ENCODE data around the gene PTPRD. TPM values are rescaled to one million over a fixed set of nuclear protein-coding genes. Genes with fewer than 3 reads are reported as not detected.

The PTPRD gene
- total RNA-seq, 3 donors from 2014 or later (not counting 1 experiment from before 2014, with no cell fraction given), result 0.05 to 0.68 TPM; not detected in 1

GRCh38 chr9:10080012-10080411 is 532.8 kb downstream of the PTPRD start:
- H3K9me3 ChIP-seq (ENCODE audit: control insufficient read depth, insufficient read depth, low read length), result peaks cover 3% of the 10 kb centered on the region
- ATAC-seq (no peak), DNase-seq (no peak)
- no peak overlapping the region for H3K27ac ChIP-seq (ENCODE audit: low read length)
- Mint-ChIP-seq H3K27me3 (ENCODE audit: low read depth in 2 of 2) (no peaks in the 10 kb centered on the region), H3K9me3 (peaks cover 11 to 28% of the 10 kb centered on the region in 2 donors), H3K4me3 (no peak overlapping the region), H3K27ac (no peak overlapping the region), H3K4me1 (no peaks in the 10 kb centered on the region), H3K36me3 (peaks cover 6% of the 10 kb centered on the region)
- intact Hi-C loops (cut with micrococcal nuclease), result no loop called here
- H3K27me3 ChIP-seq (ENCODE audit: control insufficient read depth, insufficient read depth, low read length), result no peaks in the 10 kb centered on the region
- no peak overlapping the region for H3K4me3 ChIP-seq (ENCODE audit: low read length)
- H3K36me3 ChIP-seq (ENCODE audit: control insufficient read depth, insufficient read depth, low read length), result no peaks in the 10 kb centered on the region
- no peaks in the 10 kb centered on the region for H3K4me1 ChIP-seq (ENCODE audit: control insufficient read depth, insufficient read depth, low read length)
- TF ChIP-seq CTCF (IDR thresholded peaks at IDR 0.05), result no peak

DNA sequence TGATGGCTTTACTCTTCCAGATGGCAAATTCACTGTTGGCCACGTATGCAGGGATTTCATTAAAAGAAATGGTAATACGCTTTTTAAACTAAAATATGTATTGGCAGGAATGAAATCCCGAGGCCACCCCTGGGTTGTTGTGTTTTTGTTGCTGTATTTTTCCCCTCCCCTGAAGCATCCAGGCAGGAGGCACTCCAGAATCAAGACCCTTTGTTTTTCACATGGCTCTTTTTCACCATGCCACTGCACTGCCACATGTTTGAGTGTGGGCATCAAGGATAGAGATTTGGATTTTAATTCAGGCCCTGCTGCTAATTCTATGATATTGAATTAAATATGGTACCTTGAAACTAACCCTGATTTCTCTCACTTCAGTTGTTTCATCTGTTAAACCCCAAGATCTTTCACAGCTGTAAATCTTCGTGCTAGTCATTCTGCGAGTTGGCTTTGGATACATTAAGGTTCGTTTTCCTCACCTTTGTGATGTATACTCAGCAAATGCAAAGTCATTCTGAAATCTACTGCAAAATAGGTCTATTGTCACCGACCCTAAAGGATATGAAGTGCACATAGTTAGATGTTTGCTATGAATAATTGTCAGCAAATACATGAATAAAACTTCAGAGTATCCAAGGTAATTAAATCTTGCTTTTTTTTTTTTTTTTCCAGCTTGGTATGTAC is 533.4 kb downstream of the PTPRD start:
- H3K4me1 ChIP-seq (ENCODE audit: control insufficient read depth, insufficient read depth, low read length), result no peaks in the 10 kb centered on the region
- Mint-ChIP-seq H3K27me3 (ENCODE audit: low read depth in 2 of 2) (no peaks in the 10 kb centered on the region), H3K27ac (no peak overlapping the region), H3K36me3 (peaks cover 6% of the 10 kb centered on the region), H3K9me3 (peaks cover 11 to 28% of the 10 kb centered on the region in 2 donors), H3K4me1 (no peaks in the 10 kb centered on the region), H3K4me3 (no peak overlapping the region)
- 68% methylated on average over 7 of the region's 7 CpGs for WGBS (ENCODE audit: insufficient coverage)
- H3K4me3 ChIP-seq (ENCODE audit: low read length), result no peak overlapping the region
- ATAC-seq, result no peak
- intact Hi-C loops (cut with micrococcal nuclease), result no loop called here
- H3K27me3 ChIP-seq (ENCODE audit: control insufficient read depth, insufficient read depth, low read length), result no peaks in the 10 kb centered on the region
- no peak for TF ChIP-seq CTCF (IDR thresholded peaks at IDR 0.05)
- no peak overlapping the region for H3K27ac ChIP-seq (ENCODE audit: low read length)
- no peaks in the 10 kb centered on the region for H3K36me3 ChIP-seq (ENCODE audit: control insufficient read depth, insufficient read depth, low read length)
- H3K9me3 ChIP-seq (ENCODE audit: control insufficient read depth, insufficient read depth, low read length), result peaks cover 3% of the 10 kb centered on the region
- DNase-seq, result no peak

- H3K27me3 Mint-ChIP-seq (ENCODE audit: low read depth in 2 of 2), result no peaks in the 10 kb centered on the region
- WGBS (ENCODE audit: insufficient coverage), result no CpG with 5 or more reads among the region's 1 CpG
- no peaks in the 10 kb centered on the region for H3K36me3 ChIP-seq (ENCODE audit: control insufficient read depth, insufficient read depth, low read length)
These were observed 541.2 kb downstream of the PTPRD start for GRCh38 chr9:10071579-10071978.

More at GRCh38 chr9:10071579-10071978, 541.2 kb downstream of the PTPRD start:
- no peaks in the 10 kb centered on the region for H3K9me3 ChIP-seq (ENCODE audit: control insufficient read depth, insufficient read depth, low read length)
- no peaks in the 10 kb centered on the region for H3K27me3 ChIP-seq (ENCODE audit: control insufficient read depth, insufficient read depth, low read length)
- DNase-seq (no peak), ATAC-seq (no peak)
- Mint-ChIP-seq H3K9me3 (peaks cover 10 to 11% of the 10 kb centered on the region in 2 donors), H3K4me3 (no peak overlapping the region), H3K4me1 (no peaks in the 10 kb centered on the region), H3K27ac (no peak overlapping the region), H3K36me3 (no peaks in the 10 kb centered on the region)
- no peak for TF ChIP-seq CTCF (IDR thresholded peaks at IDR 0.05)
- H3K27ac ChIP-seq (ENCODE audit: low read length), result no peak overlapping the region
- intact Hi-C loops (cut with micrococcal nuclease), result no loop called here
- no peak overlapping the region for H3K4me3 ChIP-seq (ENCODE audit: low read length)
- H3K4me1 ChIP-seq (ENCODE audit: control insufficient read depth, insufficient read depth, low read length), result no peaks in the 10 kb centered on the region
